Measurements from ENCODE around the gene STK16.
"Not testable (repeated sequence)": the region's sequence is repeated elsewhere in the genome, so short reads cannot be mapped to it uniquely, and the experiment has no call there.

The STK16 gene

GRCh38 chr2:219245148-219245898 lies at the start of gene STK16, which contains the start of gene GLB1L:
STK16 (plus strand) TSS chr2:219245479; CDS start chr2:219246000, 521 bp downstream.
GLB1L (minus strand) TSS chr2:219245444; CDS start chr2:219243573, 1,871 bp downstream.
- DNase-seq: peak; percentile 86 to 88

- no peak for DNase-seq
These were observed 47.9 kb upstream of the STK16 start for GRCh38 chr2:219197388-219197787.

DNA sequence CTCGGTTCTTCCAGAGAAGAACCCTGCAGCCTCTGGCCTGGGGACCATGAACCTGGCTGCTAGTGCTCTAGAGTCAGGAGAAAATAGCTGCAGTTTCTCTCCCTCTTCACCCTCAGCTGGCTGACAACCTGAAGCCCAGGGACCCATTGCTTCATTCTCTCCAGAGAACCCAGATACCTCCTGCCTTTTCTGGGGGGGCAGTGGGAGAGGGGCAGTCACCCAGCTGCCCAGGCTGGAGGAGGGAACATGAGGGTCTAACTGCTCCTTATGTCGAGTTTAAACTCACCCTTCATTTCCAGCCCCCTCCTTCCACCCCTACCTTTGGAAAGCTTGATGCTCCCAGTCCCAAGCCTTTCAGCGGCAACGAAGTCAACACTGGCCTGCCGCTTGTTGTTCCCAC lies 46.3 kb upstream of the STK16 start:
- no peak for DNase-seq

DNA sequence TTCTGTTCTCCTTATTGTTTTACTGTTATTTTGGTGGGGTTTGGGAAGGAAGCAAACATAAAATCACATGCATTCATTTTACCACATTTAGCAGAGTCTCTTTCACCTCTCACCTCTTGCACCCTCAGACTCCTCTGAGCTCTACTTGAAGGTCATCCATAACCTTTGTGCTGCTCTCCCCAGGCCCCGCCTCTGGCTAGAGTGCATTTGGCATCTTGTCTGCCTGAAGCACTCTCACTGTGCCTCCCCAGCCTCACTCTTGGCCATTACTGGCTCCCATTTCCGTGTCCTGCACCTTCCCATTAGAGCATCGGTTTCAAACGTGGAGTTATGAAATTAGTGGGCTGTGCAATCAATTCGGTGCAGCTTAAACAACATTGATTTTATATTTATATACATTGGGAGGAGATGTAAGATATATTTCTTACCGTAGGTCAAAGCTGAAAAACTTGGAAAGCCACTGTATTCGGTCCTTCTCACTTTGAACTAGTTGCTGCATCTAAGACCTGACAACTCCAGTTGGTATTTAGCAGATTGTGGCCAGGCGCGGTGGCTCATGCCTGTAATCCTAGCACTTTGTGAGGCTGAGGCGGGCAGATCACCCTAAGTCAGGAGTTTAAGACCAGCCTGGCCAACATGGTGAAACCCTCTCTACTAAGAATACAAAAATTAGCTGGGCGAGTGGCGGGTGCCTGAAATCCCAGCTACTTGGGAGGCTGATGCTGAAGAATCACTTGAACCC lies 45.6 kb upstream of the STK16 start:
- no peak for DNase-seq

- DNase-seq: peak; percentile 27 to 57
These were observed 44.6 kb upstream of the STK16 start for GRCh38 chr2:219200502-219201326.

- not testable (repeated sequence) for DNase-seq
These were observed 43.9 kb upstream of the STK16 start for GRCh38 chr2:219201331-219201730.

DNA sequence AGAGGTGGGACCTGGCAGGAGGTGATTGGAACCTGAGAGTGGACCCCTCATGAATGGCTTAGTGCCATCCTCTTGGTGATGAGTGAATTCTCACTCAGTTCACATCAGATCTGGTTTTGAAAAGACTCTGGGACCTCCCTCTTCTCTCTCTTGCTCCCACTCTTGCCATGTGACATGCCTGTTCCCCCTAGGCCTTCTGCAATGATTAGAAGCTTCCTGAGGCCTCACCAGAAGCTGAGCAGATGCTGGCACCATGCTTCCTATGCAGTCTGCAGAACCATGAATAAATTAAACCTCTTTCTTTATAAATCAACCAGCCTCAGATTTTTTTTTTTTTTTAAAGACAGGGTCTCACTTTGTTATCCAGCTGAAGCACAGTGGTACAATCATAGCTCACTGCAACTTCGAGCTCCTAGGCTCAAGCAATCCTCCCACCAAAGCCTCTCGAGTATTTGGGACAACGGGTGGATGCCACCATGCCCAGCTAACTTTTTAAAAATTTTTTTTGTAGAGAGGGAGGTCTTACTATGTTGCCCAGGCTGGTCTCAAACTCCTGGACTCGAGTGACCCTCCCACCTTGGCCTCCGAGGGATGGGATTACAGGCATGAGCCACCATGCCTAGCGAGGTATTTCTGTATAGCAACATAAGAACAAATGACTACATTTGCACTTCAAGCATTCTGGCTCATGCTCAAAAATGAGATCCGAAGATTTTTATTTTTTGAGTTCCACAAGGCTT lies 40.7 kb upstream of the STK16 start:
- no peak for DNase-seq

GRCh38 chr2:219205165-219205538 lies 40.1 kb upstream of the STK16 start:
- DNase-seq: no peak

- DNase-seq: no peak
These were observed 39.3 kb upstream of the STK16 start for GRCh38 chr2:219205981-219206327.

DNA sequence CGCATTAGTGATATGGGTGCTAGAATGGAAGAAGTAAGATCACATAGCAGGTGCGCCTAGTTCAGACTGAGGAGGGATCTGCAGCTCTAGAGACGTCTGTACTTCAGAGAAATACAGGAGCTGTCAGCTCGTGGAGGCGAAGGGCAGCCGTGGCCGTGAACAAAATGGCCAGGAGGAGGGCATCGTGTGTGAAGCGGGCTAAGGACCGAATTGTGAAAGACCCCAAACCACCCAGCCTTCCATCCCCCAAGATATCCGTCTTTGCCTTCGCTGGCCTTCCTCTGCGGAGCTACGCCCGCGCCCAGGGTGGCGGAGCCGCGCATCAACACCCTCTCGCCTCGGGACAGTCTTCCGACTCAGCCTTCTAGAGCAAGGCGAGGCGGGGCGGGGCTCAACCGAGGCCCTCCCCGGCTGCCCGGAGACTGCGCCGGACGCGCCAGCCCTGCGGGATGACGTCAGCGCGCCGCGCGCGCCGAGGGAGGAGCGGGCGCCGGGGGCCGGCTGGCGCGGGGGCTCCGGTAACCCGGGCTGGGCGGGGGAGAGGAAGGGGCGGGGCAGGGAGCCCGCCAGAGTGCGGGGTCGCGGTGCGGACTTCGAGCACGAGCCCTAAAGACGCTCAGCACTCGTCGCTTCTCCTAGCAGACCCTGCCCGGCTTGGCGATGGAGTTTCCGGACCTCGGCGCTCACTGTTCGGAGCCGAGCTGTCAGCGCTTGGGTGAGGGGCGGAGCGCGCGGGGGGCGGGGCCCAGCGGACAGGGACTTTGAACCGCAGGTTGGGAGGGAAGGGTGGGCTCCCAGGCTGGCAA lies 38.7 kb upstream of the STK16 start, which contains the start of gene ZFAND2B:
Gene ZFAND2B, plus strand, starts transcription at position 455 of the 806 bp plus-strand sequence. Its CDS starts 206 bp downstream, at position 661.
- DNase-seq: peak; percentile 94 to 96

GRCh38 chr2:219207134-219207883 lies 38.0 kb upstream of the STK16 start:
- DNase-seq: no peak

- no peak for DNase-seq
These were observed 37.2 kb upstream of the STK16 start for GRCh38 chr2:219207884-219208740.

DNA sequence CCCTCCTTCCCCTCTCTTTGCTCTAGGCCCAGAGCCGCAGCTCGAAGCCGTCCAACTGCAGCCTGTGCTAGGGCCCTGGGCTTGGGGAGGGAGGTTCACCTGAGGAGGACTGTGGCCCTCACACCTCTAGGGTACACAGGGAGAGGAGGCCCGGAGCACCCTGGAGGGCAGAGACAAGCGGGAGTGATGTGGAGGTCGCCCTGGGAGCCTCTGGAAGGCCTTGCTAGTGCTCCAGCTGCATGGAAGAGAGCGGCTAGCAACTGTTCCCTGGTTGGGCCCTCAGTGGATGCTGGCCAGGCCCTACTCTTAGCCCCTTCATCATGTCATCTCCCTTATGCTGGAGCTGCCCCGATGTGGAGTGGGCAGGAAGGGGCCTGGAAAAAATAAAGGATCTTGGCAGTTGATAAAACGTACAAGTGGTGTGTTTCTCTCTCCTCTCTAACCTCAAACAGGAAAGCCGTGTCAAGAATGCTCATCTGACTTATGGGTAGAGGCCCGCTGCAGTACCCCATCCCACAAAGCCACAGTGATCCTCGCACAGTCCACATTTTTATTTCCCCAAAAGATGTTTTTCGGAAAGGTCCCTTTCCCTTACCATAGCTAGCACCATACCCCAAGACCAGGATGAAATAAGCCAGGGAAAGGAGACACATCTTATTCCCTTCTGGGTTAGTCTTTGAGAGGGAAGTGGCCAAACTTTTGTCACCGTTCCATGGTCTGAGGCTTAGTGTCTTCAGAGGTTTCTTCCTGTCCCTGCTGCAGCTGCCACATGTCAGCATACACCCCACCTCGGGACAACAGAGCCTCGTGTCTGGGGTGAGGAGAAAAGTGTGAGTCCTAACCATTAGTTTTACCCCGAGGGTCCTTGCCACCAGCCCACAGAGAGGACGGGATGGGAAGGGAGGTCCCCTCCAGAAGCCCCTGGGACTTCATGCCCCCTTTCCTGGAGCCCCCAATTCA lies 35.8 kb upstream of the STK16 start:
- no peak for DNase-seq

GRCh38 chr2:219210196-219210885 lies 34.9 kb upstream of the STK16 start:
- no peak for DNase-seq

- DNase-seq: no peak
These were observed 34.4 kb upstream of the STK16 start for GRCh38 chr2:219210886-219211362.

DNA sequence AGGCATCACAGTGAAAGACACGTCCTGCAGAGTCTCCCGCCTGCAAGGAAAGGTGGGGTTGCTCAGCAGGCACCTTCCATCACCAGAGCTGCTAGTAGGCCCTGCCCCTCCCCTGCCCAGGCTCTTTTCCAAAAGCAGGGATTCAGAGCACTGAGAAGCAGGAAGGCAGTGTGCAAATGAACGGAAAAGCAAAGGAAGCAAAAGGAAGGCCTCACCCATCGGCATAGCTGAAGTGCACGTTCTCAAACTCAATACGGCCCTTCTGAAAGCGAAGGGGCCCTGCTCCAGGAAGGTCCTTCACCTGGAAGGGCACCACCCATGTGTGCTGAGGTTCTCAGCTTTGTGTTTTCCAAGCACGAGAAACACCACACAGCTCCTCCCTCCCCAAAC lies 32.3 kb upstream of the STK16 start:
- no peak for DNase-seq

GRCh38 chr2:219213486-219214071 lies 31.7 kb upstream of the STK16 start:
- DNase-seq: no peak

Measured in CD4-positive, alpha-beta T cell treated with Interferon alpha-2 for 1 hour (primary cell).